ENCODE results near the gene GSC2.
A peak's percentile ranks its signal among the peaks of the same experiment; 100 is the strongest.

Gene GSC2

GRCh38 chr22:19148417-19149046 lies 1.6 kb downstream of the GSC2 start:
- no peak for TF ChIP-seq CTCF (IDR thresholded peaks at IDR 0.05; ENCODE audit: low read depth, low read length)
- no peak overlapping the region for H3K4me3 ChIP-seq (ENCODE audit: low read depth, low read length)

DNA sequence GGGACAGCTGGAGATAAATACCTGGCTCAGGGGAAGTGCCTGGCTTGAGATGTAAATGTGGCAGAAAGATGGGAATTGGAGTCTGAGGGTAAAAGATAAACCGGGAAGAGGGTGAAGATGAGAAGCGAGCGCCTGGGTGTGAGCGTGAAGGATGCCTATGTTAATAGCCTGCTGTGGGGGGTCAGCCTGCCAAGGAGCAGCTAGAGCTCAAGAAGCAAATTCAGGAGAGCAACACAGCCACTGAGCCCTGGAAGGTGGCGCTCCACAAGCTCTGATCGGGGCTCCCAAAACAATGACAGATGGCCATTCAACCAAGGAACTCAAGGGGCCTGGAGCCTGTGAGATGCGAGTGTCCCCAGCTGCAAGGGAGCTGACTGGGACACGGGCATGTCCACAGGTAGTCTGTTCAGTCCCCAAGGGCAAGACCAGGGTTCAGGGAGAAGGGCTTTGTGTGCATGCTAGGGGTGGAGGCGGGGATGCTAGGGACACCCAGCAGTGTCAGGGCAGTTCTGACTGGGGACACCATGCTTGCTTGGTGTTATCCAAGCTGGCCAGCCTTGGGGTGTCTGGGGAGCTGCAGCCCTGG lies 2.8 kb downstream of the GSC2 start:
- no peak for TF ChIP-seq CTCF (IDR thresholded peaks at IDR 0.05; ENCODE audit: low read depth, low read length)
- no peak overlapping the region for H3K4me3 ChIP-seq (ENCODE audit: low read depth, low read length)

- no peak for TF ChIP-seq CTCF (IDR thresholded peaks at IDR 0.05; ENCODE audit: low read depth, low read length)
- H3K4me3 ChIP-seq (ENCODE audit: low read depth, low read length) = no peak overlapping the region
Measured at GRCh38 chr22:19146215-19146968, 3.7 kb downstream of the GSC2 start.

- H3K4me3 ChIP-seq (ENCODE audit: low read depth, low read length) = peak overlapping the region; percentile 95
- TF ChIP-seq CTCF (IDR thresholded peaks at IDR 0.05; ENCODE audit: low read depth, low read length) = no peak
Measured at GRCh38 chr22:19143967-19144400, 6.1 kb downstream of the GSC2 start.

GRCh38 chr22:19143212-19143611 lies 6.9 kb downstream of the GSC2 start:
- H3K4me3 ChIP-seq (ENCODE audit: low read depth, low read length) = no peak overlapping the region
- no peak for TF ChIP-seq CTCF (IDR thresholded peaks at IDR 0.05; ENCODE audit: low read depth, low read length)

DNA sequence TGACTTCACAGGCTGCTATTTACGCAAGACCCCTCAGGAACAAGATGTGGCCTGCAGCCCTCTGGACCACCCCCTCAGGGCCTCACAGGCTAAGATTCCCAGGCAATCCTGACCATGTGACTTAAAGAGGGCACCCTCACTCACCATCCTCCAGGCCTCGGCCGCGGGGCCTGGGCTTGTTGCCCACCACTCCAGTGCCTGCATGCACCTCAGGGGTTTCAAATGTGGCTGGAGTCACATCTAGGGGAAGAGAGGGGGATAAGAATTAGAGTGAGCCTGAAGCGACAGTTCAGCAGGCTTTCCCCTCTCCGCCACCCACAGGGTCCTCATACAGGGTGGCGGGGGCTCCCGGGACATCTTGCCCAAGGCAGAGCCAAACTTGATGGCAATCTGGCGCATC lies 7.7 kb downstream of the GSC2 start:
- TF ChIP-seq CTCF (IDR thresholded peaks at IDR 0.05; ENCODE audit: low read depth, low read length) = no peak
- H3K4me3 ChIP-seq (ENCODE audit: low read depth, low read length) = no peak overlapping the region

GRCh38 chr22:19139974-19140373 lies 10.1 kb downstream of the GSC2 start:
- no peak for TF ChIP-seq CTCF (IDR thresholded peaks at IDR 0.05; ENCODE audit: low read depth, low read length)

More at GRCh38 chr22:19139974-19140373, 10.1 kb downstream of the GSC2 start:
- no peak overlapping the region for H3K4me3 ChIP-seq (ENCODE audit: low read depth, low read length)
